ENCODE measurements around the gene KCNK18. TPM values are rescaled to one million over a fixed set of nuclear protein-coding genes. Genes with fewer than 3 reads are reported as not detected.

The KCNK18 gene
- total and polyA plus RNA-seq, 2 of the 8 experiments (the other 6 are each of a cell fraction or from before 2014, with no cell fraction given) = not detected

DNA sequence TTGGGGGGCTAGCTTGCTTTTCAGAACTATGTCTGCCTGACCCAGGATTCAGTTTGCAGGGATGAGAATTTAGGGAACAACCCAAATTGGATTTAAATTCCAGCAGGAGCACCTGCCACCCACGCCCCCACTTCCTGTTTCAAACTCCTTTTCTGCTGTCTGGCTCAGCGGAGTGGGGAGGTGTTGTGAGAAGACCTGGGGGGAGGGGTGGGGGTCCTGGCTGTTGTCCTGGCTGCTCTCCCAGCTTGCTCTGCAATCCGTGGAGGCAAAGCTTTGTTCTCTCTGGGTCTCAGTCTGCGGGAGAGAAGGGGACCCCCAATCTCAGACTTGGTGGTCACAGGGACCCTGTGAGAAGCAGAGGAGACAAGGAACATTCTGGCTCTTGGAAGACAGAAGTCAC lies 799 bp downstream of the KCNK18 start (continued):
- no peak for TF ChIP-seq MAFK (IDR thresholded peaks at IDR 0.05; ENCODE audit: low read depth, low read length)
- TF ChIP-seq, protein P1, sequence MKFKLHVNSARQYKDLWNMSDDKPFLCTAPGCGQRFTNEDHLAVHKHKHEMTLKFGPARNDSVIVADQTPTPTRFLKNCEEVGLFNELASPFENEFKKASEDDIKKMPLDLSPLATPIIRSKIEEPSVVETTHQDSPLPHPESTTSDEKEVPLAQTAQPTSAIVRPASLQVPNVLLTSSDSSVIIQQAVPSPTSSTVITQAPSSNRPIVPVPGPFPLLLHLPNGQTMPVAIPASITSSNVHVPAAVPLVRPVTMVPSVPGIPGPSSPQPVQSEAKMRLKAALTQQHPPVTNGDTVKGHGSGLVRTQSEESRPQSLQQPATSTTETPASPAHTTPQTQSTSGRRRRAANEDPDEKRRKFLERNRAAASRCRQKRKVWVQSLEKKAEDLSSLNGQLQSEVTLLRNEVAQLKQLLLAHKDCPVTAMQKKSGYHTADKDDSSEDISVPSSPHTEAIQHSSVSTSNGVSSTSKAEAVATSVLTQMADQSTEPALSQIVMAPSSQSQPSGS (IDR thresholded peaks at IDR 0.05; ENCODE audit: low read length) = no peak
- TF ChIP-seq, protein P2, sequence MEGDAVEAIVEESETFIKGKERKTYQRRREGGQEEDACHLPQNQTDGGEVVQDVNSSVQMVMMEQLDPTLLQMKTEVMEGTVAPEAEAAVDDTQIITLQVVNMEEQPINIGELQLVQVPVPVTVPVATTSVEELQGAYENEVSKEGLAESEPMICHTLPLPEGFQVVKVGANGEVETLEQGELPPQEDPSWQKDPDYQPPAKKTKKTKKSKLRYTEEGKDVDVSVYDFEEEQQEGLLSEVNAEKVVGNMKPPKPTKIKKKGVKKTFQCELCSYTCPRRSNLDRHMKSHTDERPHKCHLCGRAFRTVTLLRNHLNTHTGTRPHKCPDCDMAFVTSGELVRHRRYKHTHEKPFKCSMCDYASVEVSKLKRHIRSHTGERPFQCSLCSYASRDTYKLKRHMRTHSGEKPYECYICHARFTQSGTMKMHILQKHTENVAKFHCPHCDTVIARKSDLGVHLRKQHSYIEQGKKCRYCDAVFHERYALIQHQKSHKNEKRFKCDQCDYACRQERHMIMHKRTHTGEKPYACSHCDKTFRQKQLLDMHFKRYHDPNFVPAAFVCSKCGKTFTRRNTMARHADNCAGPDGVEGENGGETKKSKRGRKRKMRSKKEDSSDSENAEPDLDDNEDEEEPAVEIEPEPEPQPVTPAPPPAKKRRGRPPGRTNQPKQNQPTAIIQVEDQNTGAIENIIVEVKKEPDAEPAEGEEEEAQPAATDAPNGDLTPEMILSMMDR (IDR thresholded peaks at IDR 0.05; ENCODE audit: control extremely low read depth in 1 of 3, insufficient read depth in 1 of 3, low read depth in 1 of 3, low read length in 3 of 3) = no peak

Measured in H1 (cell line).